ENCODE data around the gene HMCN1.

The HMCN1 gene

DNA sequence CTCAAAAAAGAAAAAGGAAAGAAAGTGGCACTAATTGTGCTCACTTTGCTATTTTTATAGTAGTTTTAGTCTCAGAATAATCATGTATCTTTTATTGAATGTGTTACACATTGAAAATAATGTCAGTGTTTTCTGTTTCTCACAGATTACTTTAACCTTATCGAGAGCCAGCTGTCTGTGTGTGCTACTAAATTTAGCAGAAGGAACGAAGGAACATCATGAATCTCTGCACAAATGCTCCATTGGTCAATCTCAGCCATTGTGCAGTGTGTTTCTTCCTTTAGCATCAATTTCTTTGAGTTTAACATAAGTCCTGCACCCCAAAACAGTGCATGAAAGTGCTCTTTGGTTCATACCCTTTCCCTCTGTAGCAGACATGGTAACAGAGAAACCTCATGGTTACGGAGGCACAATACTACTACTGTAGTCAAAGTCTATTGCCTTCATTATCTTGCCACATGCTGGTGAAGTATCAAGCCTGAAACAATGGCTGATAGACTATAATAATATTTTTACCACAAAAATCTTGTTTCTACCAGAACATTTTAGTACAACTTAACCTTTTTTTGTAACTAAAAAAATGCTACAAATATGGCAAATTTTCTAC, 310.0 kb downstream of the HMCN1 start:
- no peak for DNase-seq

- DNase-seq = no peak
Observed at GRCh38 chr1:186046437-186047211, 312.4 kb downstream of the HMCN1 start.

DNA sequence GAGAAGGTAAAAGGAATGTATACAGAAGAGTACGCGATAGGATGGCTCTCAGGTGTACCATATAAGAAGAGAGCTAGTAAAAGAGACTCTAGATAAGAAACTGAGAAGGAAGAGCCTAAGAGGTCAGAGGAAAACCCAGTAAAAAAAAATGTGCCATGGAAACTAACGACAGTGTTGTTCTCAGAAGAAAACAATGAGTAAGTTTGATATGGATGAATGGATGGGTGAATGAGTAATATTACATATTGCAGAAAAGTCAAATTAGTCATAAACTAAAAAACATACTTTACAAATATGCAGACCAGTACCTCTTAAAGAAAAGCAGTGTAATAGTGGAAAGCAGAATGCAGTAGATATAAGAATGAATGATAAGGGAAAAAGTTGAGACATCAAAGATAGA, 316.2 kb downstream of the HMCN1 start:
- no peak for DNase-seq

DNA sequence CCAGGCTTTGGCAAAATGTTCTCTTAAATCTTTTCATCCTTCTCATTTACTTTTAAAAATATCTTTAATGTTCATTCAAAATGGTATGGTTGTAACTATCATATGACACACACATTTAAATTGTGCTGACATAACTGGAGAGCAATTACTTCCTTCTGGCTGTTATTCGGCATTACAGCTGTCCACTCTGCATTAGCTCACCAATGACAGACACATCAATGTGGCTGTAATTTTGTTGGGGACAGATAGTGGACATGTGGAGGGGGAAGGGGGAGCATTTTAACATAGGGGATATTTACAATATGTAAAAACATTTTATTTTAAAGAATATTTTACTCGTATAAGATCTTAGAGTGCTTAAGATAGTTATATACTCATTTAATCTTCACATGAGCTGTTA, 319.8 kb downstream of the HMCN1 start:
- DNase-seq = no peak

GRCh38 chr1:186054932-186055331, 320.7 kb downstream of the HMCN1 start:
- DNase-seq = no peak

DNA sequence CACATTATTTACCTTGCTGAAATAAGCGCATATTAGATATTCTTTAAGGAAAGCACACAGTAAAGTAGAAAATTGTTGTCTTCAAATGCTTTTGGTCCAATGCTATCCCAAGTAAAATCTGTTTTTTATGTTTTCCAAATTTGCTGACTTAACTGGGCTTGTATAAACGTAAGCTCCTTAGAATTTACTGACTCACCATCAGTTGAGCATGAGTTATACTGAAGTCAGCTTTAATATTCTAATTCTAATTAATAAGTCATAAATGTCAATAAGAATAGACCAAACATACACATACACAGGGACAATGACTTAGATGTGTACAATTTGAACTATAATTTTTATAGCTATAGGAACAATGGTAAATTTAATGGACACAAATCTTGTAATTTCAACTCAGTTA, 321.7 kb downstream of the HMCN1 start:
- DNase-seq = no peak

DNA sequence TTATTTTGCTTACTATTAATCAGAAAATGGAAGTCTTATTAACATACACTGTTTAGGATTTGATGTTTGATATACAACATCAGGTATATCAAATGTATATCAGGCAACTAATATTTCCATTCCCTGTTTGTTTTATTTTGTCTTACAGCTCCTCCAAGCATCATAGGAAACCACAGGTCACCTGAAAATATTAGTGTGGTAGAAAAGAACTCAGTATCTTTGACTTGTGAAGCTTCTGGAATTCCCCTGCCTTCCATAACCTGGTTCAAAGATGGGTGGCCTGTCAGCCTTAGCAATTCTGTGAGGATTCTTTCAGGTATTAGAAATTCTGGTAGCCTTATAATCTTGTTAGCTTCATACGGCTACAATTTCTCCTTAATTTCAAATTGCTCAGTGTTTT, 322.9 kb downstream of the HMCN1 start:
- DNase-seq = no peak

- DNase-seq = no peak
Observed at GRCh38 chr1:186059311-186059710, 325.1 kb downstream of the HMCN1 start.

GRCh38 chr1:186059752-186060151, 325.6 kb downstream of the HMCN1 start:
- DNase-seq = no peak

DNA sequence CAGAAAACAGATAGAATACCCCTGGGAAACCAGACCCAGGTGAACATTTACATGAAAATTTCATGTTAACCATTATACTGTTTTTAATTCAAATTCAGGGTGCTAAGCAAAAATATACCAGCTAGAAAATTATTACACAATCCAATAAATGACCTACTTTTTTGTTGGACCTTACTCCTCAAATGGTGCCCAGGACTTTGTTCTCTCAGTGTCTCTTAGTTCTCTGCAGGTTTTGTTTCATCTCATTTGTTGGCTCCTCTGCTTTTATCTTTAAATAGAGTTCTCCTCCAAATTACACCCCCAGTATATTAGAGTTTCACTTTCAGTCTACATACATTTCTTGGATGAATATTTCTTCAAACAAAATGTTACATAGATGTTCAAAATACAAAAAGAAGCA, 326.0 kb downstream of the HMCN1 start:
- DNase-seq = no peak

- no peak for DNase-seq
Observed at GRCh38 chr1:186063091-186063657, 329.0 kb downstream of the HMCN1 start.

- DNase-seq = no peak
Observed at GRCh38 chr1:186066411-186066810, 332.2 kb downstream of the HMCN1 start.

DNA sequence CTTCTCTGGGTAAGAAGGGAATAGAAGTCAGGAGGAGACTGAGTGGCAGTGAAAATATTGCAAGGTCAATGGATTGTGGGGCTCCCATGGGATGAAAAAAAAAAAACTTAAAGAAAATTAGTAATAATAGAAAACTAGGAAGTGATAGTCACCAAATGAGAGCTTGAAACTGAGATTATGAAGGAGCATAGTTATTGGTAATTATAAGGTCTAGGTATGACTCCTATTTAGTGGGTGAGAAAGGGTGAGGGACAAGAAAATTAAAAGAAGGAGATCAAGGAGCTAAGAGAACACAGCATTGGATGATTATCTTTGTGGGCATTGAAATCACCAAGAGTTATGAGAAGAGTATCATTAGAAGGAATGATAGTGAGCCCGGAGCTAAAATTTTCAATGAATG, 339.5 kb downstream of the HMCN1 start:
- no peak for DNase-seq

GRCh38 chr1:186076006-186076405, 341.8 kb downstream of the HMCN1 start:
- DNase-seq = no peak

DNA sequence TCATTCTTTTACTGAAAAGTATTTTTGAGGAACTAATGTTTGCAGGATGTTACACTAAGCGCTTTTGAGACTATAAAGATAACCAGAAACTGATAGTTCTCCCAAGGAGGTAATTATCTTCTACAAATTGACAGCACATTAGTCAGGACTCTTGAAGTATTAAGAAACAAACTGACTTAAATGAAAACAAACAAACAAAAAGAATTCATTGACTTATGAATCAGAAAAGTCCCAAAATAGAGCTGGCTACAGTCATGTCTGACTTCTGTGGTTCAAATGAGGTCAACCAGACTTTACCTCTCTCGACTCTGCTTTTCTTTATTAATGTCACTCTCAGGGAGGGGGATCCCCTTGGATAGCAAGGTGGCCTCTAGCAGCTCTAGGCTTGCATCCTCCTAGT, 344.1 kb downstream of the HMCN1 start:
- no peak for DNase-seq

- no peak for DNase-seq
Observed at GRCh38 chr1:186079084-186079684, 345.0 kb downstream of the HMCN1 start.

- no peak for DNase-seq
Observed at GRCh38 chr1:186082235-186082937, 348.2 kb downstream of the HMCN1 start.

DNA sequence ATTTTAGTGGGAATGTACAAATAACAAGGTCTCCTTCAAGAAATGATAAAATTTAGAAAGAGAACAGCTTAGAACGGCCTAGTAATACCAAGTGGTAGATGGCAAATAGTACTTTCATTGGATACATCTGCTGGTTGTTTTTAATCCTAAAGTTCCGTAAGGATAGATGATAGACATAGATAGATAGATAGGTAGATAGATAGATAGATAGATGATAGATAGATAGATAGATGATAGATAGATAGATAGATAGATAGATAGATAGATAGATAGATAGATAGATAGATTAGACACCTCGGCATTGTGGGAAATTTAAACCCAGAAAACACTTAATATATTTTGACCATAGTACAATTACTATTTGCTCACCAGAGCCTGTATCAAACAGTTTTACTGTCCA, 352.4 kb downstream of the HMCN1 start:
- DNase-seq = no peak

- no peak for DNase-seq
Observed at GRCh38 chr1:186089940-186090339, 355.7 kb downstream of the HMCN1 start.

DNA sequence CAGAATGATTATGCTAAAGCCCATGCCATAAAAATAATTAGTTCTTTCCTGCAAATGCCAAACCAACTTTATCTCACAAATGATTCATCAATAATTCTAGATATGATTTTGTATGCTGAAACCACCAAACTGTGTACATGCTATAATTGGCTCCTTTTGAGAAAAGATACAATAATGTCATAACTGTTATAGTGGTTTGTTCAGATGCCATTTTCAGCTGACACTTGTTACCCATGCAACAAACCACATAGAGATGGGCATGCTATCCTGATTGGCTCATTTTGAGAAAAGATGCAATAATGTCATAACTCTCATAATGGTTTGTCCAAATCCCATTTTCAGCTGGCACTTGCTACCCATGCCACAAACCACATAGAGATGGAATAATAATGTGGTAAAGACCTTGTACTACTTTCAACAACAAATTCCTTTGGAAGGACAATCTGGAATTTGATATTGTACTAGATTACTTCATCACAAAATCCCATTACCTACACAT, 357.1 kb downstream of the HMCN1 start:
- DNase-seq = no peak

DNA sequence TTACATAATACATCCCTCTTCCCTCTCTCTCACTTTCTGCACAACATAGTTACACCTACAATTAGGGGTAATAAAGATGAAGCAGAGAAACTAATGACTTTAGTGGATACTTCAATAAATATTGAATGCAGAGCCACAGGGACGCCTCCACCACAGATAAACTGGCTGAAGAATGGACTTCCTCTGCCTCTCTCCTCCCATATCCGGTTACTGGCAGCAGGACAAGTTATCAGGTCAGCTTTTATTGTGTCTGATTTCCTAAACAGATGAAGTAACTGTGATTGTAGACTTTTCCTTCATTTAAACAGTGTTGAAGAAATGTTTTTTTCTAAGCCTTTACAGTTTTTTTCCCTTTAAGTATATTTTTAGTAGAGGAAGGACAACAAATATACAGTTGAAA, 359.2 kb downstream of the HMCN1 start:
- DNase-seq = no peak

DNA sequence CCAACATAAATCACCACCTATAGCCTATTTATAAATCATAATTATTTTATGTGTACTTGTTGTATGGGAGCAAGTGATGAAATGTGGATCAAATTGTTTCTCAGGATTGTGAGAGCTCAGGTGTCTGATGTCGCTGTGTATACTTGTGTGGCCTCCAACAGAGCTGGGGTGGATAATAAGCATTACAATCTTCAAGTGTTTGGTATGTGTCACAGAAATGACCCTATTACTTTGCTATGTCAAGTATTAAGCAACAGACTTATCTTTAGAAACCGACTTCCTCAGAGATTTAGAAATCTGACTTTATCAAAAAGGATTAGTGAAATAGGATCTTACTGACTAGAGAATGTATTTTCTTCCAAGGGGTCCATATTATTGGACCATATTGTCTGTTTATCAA, 360.0 kb downstream of the HMCN1 start:
- DNase-seq = no peak

Measured in NCI-H1436 treated with DMSO at 0.1 percent for 48 hours (cell line).